GM18868 (cell line): ENCODE data around the gene AUNIP.
"Not testable (repeated sequence)": the region's sequence is repeated elsewhere in the genome, so short reads cannot be mapped to it uniquely, and the experiment has no call there.

Experiments
- ATAC-seq: cut with Tn5 transposase; IDR thresholded peaks from one replicate; pipeline ENCODE4 v1.9.1; 2021; ENCODE audit warnings: mild to moderate bottlenecking, moderate library complexity; ENCODE audit not compliant: unreplicated experiment

Gene AUNIP

DNA sequence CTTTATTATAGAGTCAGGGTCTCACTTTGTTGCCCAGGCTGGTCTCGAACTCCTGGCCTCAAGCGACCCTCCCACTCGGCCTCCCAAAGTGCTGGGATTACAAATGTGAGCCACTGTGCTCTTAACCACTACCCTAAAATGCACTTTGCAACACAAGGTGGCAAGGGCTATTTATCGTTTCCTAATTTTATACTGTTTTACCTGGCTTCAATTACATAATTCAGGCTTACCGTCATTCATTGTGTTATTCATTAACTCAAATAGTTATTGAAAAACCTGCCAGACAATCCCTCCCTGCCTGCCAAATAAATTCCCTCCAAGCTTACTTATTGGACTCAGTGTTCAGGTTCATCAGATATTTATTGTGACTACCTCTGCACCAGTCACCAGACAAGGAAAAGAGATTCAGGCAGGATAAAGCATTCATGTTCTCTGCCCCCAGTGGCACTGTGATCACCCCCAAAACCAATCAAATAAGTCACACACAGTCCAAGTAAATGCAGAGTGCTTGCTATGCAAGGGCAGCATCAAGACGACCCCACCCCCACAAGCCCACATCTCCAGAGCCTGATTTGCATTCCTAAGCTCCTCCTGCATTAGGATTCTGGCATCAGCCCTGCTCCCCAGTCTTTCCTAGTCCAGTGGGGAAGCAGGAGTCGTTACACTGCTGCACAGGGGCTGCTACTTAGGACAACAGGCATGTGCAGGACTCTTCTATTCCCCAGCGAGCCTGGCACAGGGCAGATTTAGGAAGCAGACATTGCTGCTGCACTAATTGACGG is 8.1 kb upstream of the AUNIP start:
- ATAC-seq = no peak

GRCh38 chr1:25866288-25866687 is 7.0 kb upstream of the AUNIP start:
- ATAC-seq = no peak

DNA sequence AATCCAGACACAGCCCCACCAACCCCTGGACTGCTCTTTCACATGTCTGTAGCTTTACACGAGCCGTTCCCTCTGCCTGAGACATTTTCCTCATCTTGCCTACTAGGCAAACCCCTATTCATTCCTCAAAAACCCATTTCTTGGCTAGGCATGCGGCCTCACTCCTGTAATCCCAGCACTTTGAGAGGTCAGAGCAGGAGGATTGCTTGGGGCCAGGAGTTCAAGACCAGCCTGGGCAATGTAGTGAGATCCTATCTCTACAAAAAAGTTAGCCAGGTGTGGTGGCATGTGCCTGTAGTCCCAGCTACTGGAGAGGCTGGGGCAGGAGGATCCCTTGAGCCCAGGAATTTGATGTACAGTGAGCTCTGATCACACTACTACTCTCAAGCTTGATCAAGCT is 5.2 kb upstream of the AUNIP start:
- no peak for ATAC-seq

- no peak for ATAC-seq
These were observed 4.4 kb upstream of the AUNIP start for GRCh38 chr1:25863486-25864262.

GRCh38 chr1:25862785-25863485 is 3.7 kb upstream of the AUNIP start:
- ATAC-seq = no peak

DNA sequence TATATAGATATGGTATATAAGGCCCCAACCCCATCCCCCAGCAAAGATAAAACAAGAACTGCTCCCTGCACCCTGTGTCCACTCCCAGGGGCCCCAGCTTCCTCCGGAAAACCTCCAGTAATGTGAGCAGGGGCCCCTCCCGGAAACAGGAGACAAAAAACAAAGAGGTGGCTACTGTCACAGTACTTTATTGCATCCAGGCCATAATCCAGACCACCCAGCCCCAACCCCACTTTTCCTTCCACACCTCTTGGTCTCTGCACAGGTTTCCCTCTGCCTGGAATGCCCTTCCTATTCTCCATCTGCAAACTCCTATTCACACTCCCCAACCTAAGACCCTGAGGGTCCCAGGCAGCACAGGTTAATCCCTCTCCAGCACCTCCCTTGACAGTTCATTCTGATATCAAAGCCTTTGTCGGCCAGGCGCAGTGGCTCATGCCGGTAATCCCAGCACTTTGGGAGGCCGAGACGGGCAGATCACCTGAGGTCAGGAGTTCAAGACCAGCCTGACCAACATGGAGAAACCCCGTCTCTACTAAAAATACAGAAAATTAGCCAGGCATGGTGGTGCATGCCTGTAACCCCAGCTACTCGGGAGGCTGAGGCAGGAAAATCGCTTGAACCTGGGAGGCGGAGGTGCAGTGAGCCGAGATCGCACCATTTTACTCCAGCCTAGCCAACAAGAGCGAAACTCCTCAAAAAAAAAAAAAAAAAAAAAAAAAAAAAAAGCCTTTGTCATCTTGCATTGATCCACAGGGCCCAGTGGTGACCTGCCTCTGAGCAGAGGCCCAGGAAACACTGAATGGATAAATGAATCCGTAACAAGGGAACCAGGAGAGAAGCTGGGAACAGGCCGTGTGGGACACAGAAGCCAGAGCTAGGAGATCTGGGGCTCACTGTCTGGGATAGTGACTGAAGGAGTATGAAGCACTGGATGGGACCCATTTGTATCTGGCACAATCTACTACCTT is 2.3 kb upstream of the AUNIP start:
- ATAC-seq = no peak

GRCh38 chr1:25858494-25858893 is 763 bp downstream of the AUNIP start:
- ATAC-seq = no peak

DNA sequence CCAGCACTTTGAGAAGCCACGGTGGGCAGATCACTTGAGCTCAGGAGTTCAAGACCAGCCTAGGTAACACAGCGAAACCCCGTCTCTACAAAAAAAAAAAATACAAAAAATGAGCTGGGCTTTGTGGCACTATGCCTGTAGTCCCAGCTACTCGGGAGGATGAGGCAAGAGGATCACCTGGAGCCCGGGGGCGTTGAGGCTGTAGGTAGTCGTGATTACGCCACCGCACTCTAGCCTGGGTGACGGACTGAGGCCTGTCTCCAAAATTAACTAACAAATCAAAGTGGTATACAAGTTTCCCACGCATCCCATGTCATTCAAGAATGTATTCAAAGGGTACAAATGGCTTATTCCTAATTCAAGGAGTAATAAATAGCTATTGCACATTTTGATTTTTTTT is 2.4 kb downstream of the AUNIP start:
- ATAC-seq = no peak

DNA sequence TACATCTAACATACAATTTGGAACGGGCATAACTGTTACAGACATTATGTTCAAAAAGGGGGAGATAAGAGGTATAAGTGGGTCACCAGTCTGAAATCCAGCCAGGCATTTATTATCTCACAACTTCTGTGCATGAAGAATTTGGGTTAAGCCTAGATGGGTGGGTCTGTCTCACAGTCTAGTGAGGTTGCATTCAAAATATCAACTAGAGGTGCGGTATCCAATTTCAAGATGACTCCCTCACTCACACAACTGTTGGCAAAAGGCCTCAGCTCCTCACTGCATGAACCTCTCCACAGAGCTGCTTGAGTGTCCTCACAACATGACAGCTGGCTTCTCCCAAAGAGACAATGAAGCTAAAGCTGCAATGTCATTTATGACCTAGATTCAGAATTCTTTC is 4.7 kb downstream of the AUNIP start:
- ATAC-seq = no peak

- ATAC-seq = no peak
These were observed 10.7 kb downstream of the AUNIP start for GRCh38 chr1:25848531-25848930.

DNA sequence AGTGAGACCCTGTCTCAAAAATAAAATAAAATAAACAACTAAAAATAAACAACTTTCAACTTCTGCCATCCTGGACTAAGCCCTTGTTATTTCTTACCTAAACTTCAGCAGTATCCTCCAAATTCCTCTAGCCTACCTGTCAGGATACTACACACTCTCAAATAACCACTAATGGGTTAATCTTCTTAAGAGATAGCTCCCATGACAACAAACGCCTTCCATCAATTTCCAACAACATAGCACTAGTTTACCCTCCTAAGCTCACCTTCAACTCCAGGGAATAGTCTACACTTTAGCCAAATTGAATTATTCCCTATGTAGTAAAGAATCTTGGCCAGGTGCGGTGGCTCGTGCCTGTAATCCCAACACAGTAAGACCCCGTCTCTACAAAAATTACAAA is 11.3 kb downstream of the AUNIP start:
- no peak for ATAC-seq

DNA sequence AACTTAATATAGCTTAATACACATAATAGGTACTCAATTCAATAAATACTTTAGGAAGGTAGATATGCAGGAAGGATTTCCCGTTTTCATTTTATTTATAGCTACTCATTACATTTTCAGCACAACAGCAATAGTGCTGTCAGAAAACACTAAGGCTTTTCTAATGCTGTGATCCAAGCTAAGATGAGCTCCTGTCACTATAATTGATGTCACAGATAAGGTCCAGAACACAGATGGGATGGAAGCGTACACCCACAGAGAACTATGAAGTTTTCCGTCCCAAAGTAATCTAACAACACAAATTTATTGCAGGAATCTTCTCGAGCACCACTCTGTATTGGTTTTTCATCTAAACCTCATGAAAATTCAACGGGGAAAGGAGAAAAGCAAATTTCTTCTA is 13.6 kb downstream of the AUNIP start:
- no peak for ATAC-seq

- ATAC-seq = no peak
These were observed 14.5 kb downstream of the AUNIP start for GRCh38 chr1:25844536-25845337.

- ATAC-seq = no peak
These were observed 15.8 kb downstream of the AUNIP start for GRCh38 chr1:25843483-25843882.

- not testable (repeated sequence) for ATAC-seq
These were observed 19.4 kb downstream of the AUNIP start for GRCh38 chr1:25839808-25840207.

DNA sequence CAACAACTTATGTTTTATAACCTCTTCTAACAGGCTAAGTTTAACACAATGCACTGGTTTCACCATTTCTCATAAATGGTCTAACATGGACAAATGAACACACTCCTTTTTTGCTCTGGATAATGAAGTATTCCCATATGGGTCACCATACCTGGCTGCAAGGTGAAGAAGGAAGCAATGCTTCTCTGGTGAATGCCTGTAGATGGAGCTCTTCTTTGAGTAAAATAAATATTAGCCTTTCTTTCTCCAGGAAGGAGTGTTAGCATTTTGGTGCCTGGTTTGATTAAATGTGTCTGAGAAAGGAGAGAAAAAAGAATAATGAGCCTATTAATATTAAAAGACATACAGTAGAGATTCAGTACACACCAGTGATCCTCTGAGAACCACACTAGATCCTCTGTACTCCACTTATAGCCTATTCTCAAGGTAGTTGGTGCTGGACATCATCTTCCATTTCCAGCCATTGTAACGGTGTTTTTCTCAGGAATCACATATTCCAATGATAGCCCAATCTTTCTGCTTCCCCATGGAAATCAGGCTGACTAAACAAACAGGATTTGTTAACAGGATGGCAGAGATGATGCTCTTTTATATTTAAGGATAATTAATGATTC is 21.9 kb downstream of the AUNIP start:
- ATAC-seq = no peak

GRCh38 chr1:25836695-25837094 is 22.6 kb downstream of the AUNIP start:
- ATAC-seq = no peak

- ATAC-seq = no peak
These were observed 24.4 kb downstream of the AUNIP start for GRCh38 chr1:25834894-25835293.

DNA sequence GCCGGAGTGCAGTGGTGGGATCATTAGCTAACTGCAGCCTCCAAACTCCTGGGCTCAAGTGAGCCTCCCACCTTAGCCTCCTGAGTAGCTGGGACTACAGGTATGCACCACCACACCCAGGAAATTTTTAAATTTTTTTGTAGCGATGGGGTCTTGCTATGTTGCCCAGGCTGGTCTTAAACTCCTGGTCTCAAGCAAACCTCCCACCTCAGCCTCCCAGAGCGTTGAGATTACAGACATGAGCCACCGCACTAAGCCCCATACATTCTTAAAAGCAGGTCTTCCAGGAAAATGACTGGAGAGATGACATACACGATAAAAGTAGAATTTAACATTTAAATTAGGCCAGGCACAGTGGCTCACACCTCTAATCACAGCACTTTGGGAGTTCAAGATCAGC is 26.1 kb downstream of the AUNIP start:
- ATAC-seq = no peak
